Keratinocyte (primary cell): Measurements from ENCODE around the gene TMEM187. TPM values are rescaled to one million over a fixed set of nuclear protein-coding genes. Genes with fewer than 3 reads are reported as not detected.

Source experiments
- DNase-seq: peaks from one replicate; pipeline ENCODE4 v3.0.0-alpha.2; 2011; ENCODE audit warnings: low read depth, missing footprints, low spot score
- FAIRE-seq: peaks from 2 replicates; lab custom pipeline; 2011; peaks lifted over from hg19 to GRCh38; lab: Jason Lieb, UNC
- H2AFZ ChIP-seq: 2 replicates; pipeline ENCODE4 v1.6.0; 2012; ENCODE audit warnings: low read length, control low read depth, inconsistent platforms; ENCODE audit not compliant: control insufficient read depth
- H3K27ac ChIP-seq: 2 replicates; pipeline ENCODE4 v1.5.1; 2011; ENCODE audit warnings: low read length; ENCODE audit not compliant: control insufficient read depth, insufficient read depth
- H3K27me3 ChIP-seq: 3 replicates; pipeline ENCODE4 v1.6.0; 2011; ENCODE audit warnings: low read length; ENCODE audit not compliant: control insufficient read depth, insufficient read depth; ENCODE audit errors: extremely low read depth
- H3K36me3 ChIP-seq, 2 experiments: 2 replicates in 1 of 2; 3 replicates in 1 of 2; pipeline ENCODE4 v1.5.1; 2011; ENCODE audit warnings: low read length in 2 of 2, mild to moderate bottlenecking in 1 of 2; ENCODE audit not compliant: control insufficient read depth in 2 of 2, insufficient read depth in 2 of 2; ENCODE audit errors: extremely low read depth in 1 of 2
- H3K4me1 ChIP-seq: 3 replicates; pipeline ENCODE4 v1.5.1; 2011; ENCODE audit warnings: low read length; ENCODE audit not compliant: control insufficient read depth, insufficient read depth; ENCODE audit errors: extremely low read depth
- H3K4me2 ChIP-seq: 3 replicates; pipeline ENCODE4 v1.6.0; 2011; ENCODE audit warnings: low read depth, low read length; ENCODE audit not compliant: control insufficient read depth, insufficient read depth; ENCODE audit errors: extremely low read depth
- H3K4me3 ChIP-seq, 3 experiments: fragments of 200-600 bp in 1 of 3; sonication (generic) in 1 of 3; 2 replicates in 2 of 3; 3 replicates in 1 of 3; pipeline ENCODE4 v1.5.1; 2011 to 2016; ENCODE audit warnings: low read length in 3 of 3, mild to moderate bottlenecking in 3 of 3, control low read depth in 2 of 3, inconsistent platforms in 1 of 3, low read depth in 1 of 3, mixed read lengths in 1 of 3, mixed run types in 1 of 3, moderate library complexity in 1 of 3; ENCODE audit not compliant: control insufficient read depth in 2 of 3, insufficient read depth in 2 of 3; ENCODE audit errors: extremely low read depth in 1 of 3
- H3K79me2 ChIP-seq: 2 replicates; pipeline ENCODE4 v1.6.0; 2012; ENCODE audit warnings: low read length; ENCODE audit not compliant: control insufficient read depth, insufficient read depth
- H3K9ac ChIP-seq: 3 replicates; pipeline ENCODE4 v1.6.0; 2011; ENCODE audit warnings: low read length; ENCODE audit not compliant: control insufficient read depth, insufficient read depth; ENCODE audit errors: extremely low read depth
- H3K9me1 ChIP-seq: 3 replicates; pipeline ENCODE4 v1.6.0; 2011; ENCODE audit warnings: low read length; ENCODE audit not compliant: control insufficient read depth, insufficient read depth; ENCODE audit errors: extremely low read depth
- H3K9me3 ChIP-seq: 2 replicates; pipeline ENCODE4 v1.5.1; 2012; ENCODE audit warnings: low read depth, low read length; ENCODE audit not compliant: control insufficient read depth
- H4K20me1 ChIP-seq: 3 replicates; pipeline ENCODE4 v1.6.0; 2011; ENCODE audit warnings: low read length; ENCODE audit not compliant: control insufficient read depth, insufficient read depth; ENCODE audit errors: extremely low read depth
- CTCF ChIP-seq, 3 experiments: IDR thresholded peaks in 1 of 3; conservative IDR thresholded peaks in 1 of 3; optimal IDR thresholded peaks in 1 of 3; 2 replicates in 2 of 3; 3 replicates in 1 of 3; pipeline versions ENCODE3 to v1.5.1; 2011; ENCODE audit warnings: low read length in 3 of 3, mild to moderate bottlenecking in 3 of 3, moderate library complexity in 2 of 3, control low read depth in 1 of 3, inconsistent platforms in 1 of 3; ENCODE audit not compliant: insufficient read depth in 2 of 3; ENCODE audit errors: extremely low read depth in 1 of 3
- EZH2 ChIP-seq: IDR thresholded peaks from one replicate; pipeline ENCODE4 v1.6.1; 2012; ENCODE audit warnings: inconsistent platforms, mild to moderate bottlenecking, low read length, moderate library complexity
- dilution Hi-C: fragments of 300-500 bp; cut with MboI; formaldehyde crosslinking; loops from one replicate; pipeline ENCODE4 v1.7.0; 2020; ENCODE audit warnings: low sequenced_read_pairs; ENCODE audit not compliant: extremely low pct_ligation_motif_present
- polyA plus RNA-seq, 5 experiments: library from polyadenylated mRNA; depleted of rRNA in 3 of 5; stranded (reverse) in 3 of 5; stranded (forward) in 1 of 5; unstranded in 1 of 5; fragments of >200 nt; gene quantifications; 1 replicate in 1 of 5; 2 replicates in 3 of 5; 3 replicates in 1 of 5; pipeline versions ENCODE4 v1.2.1 to v1.2.3, GENCODE V29; 2011 to 2012; ENCODE audit warnings: missing spikeins in 2 of 5, low read depth in 1 of 5, low replicate concordance in 1 of 5

TMEM187 gene
- polyA plus RNA-seq, 1 donor (not counting 4 experiments of a cell fraction or from before 2014, with no cell fraction given) = 6.6 TPM

GRCh38 chrX:153969125-153969903 lies 3.2 kb upstream of the TMEM187 start:
- H3K27ac ChIP-seq = no peak overlapping the region
- no peak for DNase-seq
- dilution Hi-C loops = no loop called here

GRCh38 chrX:153969904-153970356 lies 2.6 kb upstream of the TMEM187 start:
- Histone ChIP-seq H3K79me2 (peaks cover 70% of the 10 kb centered on the region), H3K4me1 (peaks cover 20% of the 10 kb centered on the region), H4K20me1 (peaks cover 20% of the 10 kb centered on the region)

More at GRCh38 chrX:153969125-153969903, 3.2 kb upstream of the TMEM187 start:
- Histone ChIP-seq H3K36me3 (peaks cover 0 to 12% of the 10 kb centered on the region in 2 experiments), H3K4me3 (peak overlapping the region; percentile 70 to 86 (median 84)), H3K27me3 (no peaks in the 10 kb centered on the region), H3K79me2 (peaks cover 73% of the 10 kb centered on the region), H3K9me3 (no peaks in the 10 kb centered on the region), H2AFZ (no peak overlapping the region), H3K9ac (peak overlapping the region; percentile 99), H4K20me1 (peaks cover 20% of the 10 kb centered on the region), H3K4me2 (peak overlapping the region; percentile 83), H3K4me1 (peaks cover 20% of the 10 kb centered on the region), H3K9me1 (no peaks in the 10 kb centered on the region)
- TF ChIP-seq EZH2 = no peak
- no peak for TF ChIP-seq CTCF (optimal IDR thresholded peaks at IDR 0.05 in 1 of 3, IDR thresholded peaks at IDR 0.05 in 1 of 3, conservative IDR thresholded peaks at IDR 0.05 in 1 of 3; ENCODE audit: extremely low read depth in 1 of 3, insufficient read depth in 2 of 3, low read length in 3 of 3)
- FAIRE-seq = no peak

More at GRCh38 chrX:153969904-153970356, 2.6 kb upstream of the TMEM187 start:
- dilution Hi-C loops = no loop called here
- H3K9me1 ChIP-seq = no peaks in the 10 kb centered on the region
- peaks cover 0 to 12% of the 10 kb centered on the region in 2 experiments for H3K36me3 ChIP-seq
- H3K27ac ChIP-seq = no peak overlapping the region
- no peaks in the 10 kb centered on the region for H3K9me3 ChIP-seq
- peak overlapping the region; percentile 70 to 86 (median 84) for H3K4me3 ChIP-seq
- DNase-seq (no peak), FAIRE-seq (no peak)
- no peak overlapping the region for H2AFZ ChIP-seq
- H3K27me3 ChIP-seq = no peaks in the 10 kb centered on the region
- no peak for TF ChIP-seq EZH2
- TF ChIP-seq CTCF (optimal IDR thresholded peaks at IDR 0.05 in 1 of 3, IDR thresholded peaks at IDR 0.05 in 1 of 3, conservative IDR thresholded peaks at IDR 0.05 in 1 of 3; ENCODE audit: extremely low read depth in 1 of 3, insufficient read depth in 2 of 3, low read length in 3 of 3) = no peak
- peak overlapping the region; percentile 99 for H3K9ac ChIP-seq
- H3K4me2 ChIP-seq = peak overlapping the region; percentile 83
